Ishikawa (cell line): ENCODE measurements around the gene AP3B2.

ENCODE experiments used
- CEBPB ChIP-seq: IDR thresholded peaks from 2 replicates; pipeline ENCODE4 v1.6.1; 2012
- CREB1 ChIP-seq: IDR thresholded peaks from 2 replicates; pipeline ENCODE4 v1.6.1; 2012; ENCODE audit warnings: low read depth
- EGR1 ChIP-seq: IDR thresholded peaks from 2 replicates; pipeline ENCODE4 v1.6.1; 2012
- EP300 ChIP-seq: IDR thresholded peaks from 2 replicates; pipeline ENCODE4 v1.6.1; 2012; ENCODE audit warnings: borderline replicate concordance
- RAD21 ChIP-seq: IDR thresholded peaks from 2 replicates; pipeline ENCODE4 v1.6.1; 2012; ENCODE audit warnings: low read depth
- REST ChIP-seq: IDR thresholded peaks from 2 replicates; pipeline ENCODE4 v1.6.1; 2012; ENCODE audit warnings: low read depth, mild to moderate bottlenecking
- TAF1 ChIP-seq: IDR thresholded peaks from 2 replicates; pipeline ENCODE4 v1.6.1; 2012; ENCODE audit warnings: low read depth, mild to moderate bottlenecking
- TCF12 ChIP-seq: IDR thresholded peaks from 2 replicates; pipeline ENCODE4 v1.6.1; 2012; ENCODE audit warnings: low read depth
- TEAD4 ChIP-seq: IDR thresholded peaks from 2 replicates; pipeline ENCODE4 v1.6.1; 2012

GRCh38 chr15:82660378-82660777 lies 49.3 kb downstream of the AP3B2 start:
- TF ChIP-seq EGR1 (no peak), CREB1 (no peak), EP300 (no peak), TAF1 (no peak), TEAD4 (no peak), REST (no peak), RAD21 (no peak), TCF12 (no peak), CEBPB (no peak)
